ENCODE measurements around the gene RIPK4. TPM values are rescaled to one million over a fixed set of nuclear protein-coding genes. Genes with fewer than 3 reads are reported as not detected.

RIPK4 gene
- polyA plus RNA-seq, 1 donor (not counting 4 experiments of a cell fraction or from before 2014, with no cell fraction given) = 18.4 TPM

DNA sequence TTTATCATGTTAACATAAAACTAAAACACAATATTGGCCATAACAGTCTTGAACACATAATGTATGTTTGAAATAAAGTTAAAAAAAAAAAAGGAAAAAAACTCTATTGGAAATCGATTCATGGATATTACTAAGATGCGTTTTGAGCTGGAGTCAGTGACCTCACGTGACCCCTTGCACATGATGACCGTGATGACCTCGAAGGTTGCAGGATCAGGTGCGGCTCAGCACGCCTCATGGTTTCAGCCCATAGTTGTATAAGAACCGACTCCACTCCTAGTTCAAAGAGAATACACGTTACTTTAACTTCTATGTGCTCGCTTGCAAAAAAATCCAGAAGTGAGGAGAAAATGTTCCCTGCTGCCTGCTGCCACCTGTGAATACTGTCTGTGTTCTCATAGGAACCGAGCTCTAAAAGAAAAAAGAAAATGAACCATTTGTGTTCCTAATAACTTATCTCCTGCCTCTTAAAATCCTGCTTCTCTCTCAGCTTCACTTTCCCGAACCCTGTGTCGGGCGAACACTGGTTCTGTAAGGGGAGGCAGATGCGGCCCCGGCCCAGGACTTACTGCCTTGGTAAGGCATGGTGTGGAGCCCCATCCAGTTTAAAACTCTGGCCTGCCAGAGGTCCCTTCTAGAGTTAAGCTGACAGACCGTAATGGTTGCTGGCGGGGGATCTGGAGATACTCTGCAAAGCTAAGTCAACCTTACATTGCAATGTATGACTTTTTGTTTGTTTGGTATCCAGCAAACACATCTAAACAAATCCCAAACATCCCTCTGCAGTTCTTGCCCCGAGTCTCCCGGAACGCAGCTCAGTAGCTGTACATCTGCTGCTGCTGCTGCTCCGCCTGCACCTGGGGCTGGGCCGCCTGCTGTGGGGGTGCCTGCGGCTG lies 33.8 kb upstream of the RIPK4 start:
- Histone ChIP-seq H3K27ac (ENCODE audit: control insufficient read depth, insufficient read depth, low read length) (no peak overlapping the region), H3K27me3 (ENCODE audit: control insufficient read depth, extremely low read depth, insufficient read depth, low read length) (no peaks in the 10 kb centered on the region), H3K9me1 (ENCODE audit: control insufficient read depth, extremely low read depth, insufficient read depth, low read length) (no peaks in the 10 kb centered on the region), H3K4me3 (ENCODE audit: control insufficient read depth in 2 of 3, extremely low read depth in 1 of 3, insufficient read depth in 2 of 3, low read depth in 1 of 3, low read length in 3 of 3) (no peak overlapping the region), H3K4me1 (ENCODE audit: control insufficient read depth, extremely low read depth, insufficient read depth, low read length) (no peaks in the 10 kb centered on the region), H2AFZ (ENCODE audit: control insufficient read depth, low read length) (no peak overlapping the region), H3K36me3 (ENCODE audit: control insufficient read depth in 2 of 2, extremely low read depth in 1 of 2, insufficient read depth in 2 of 2, low read length in 2 of 2) (peaks cover 7 to 10% of the 10 kb centered on the region in 2 experiments), H4K20me1 (ENCODE audit: control insufficient read depth, extremely low read depth, insufficient read depth, low read length) (no peaks in the 10 kb centered on the region), H3K79me2 (ENCODE audit: control insufficient read depth, insufficient read depth, low read length) (no peaks in the 10 kb centered on the region), H3K4me2 (ENCODE audit: control insufficient read depth, extremely low read depth, insufficient read depth, low read depth, low read length) (no peak overlapping the region), H3K9ac (ENCODE audit: control insufficient read depth, extremely low read depth, insufficient read depth, low read length) (no peak overlapping the region), H3K9me3 (ENCODE audit: control insufficient read depth, low read depth, low read length) (no peaks in the 10 kb centered on the region)
- FAIRE-seq (no peak), DNase-seq (ENCODE audit: low read depth, low spot score) (no peak)
- TF ChIP-seq, protein P1, sequence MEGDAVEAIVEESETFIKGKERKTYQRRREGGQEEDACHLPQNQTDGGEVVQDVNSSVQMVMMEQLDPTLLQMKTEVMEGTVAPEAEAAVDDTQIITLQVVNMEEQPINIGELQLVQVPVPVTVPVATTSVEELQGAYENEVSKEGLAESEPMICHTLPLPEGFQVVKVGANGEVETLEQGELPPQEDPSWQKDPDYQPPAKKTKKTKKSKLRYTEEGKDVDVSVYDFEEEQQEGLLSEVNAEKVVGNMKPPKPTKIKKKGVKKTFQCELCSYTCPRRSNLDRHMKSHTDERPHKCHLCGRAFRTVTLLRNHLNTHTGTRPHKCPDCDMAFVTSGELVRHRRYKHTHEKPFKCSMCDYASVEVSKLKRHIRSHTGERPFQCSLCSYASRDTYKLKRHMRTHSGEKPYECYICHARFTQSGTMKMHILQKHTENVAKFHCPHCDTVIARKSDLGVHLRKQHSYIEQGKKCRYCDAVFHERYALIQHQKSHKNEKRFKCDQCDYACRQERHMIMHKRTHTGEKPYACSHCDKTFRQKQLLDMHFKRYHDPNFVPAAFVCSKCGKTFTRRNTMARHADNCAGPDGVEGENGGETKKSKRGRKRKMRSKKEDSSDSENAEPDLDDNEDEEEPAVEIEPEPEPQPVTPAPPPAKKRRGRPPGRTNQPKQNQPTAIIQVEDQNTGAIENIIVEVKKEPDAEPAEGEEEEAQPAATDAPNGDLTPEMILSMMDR (optimal IDR thresholded peaks at IDR 0.05 in 1 of 3, IDR thresholded peaks at IDR 0.05 in 1 of 3, conservative IDR thresholded peaks at IDR 0.05 in 1 of 3; ENCODE audit: extremely low read depth in 1 of 3, insufficient read depth in 2 of 3, low read length in 3 of 3) = no peak
- TF ChIP-seq EZH2 (IDR thresholded peaks at IDR 0.05; ENCODE audit: low read length) = no peak
- dilution Hi-C loops (cut with MboI; ENCODE audit: extremely low pct_ligation_motif_present, low sequenced_read_pairs) = no loop called here

GRCh38 chr21:41799763-41800162 lies 32.9 kb upstream of the RIPK4 start:
- DNase-seq (ENCODE audit: low read depth, low spot score) = no peak

More at GRCh38 chr21:41799763-41800162, 32.9 kb upstream of the RIPK4 start:
- no peak for FAIRE-seq
- Histone ChIP-seq H3K4me3 (ENCODE audit: control insufficient read depth in 2 of 3, extremely low read depth in 1 of 3, insufficient read depth in 2 of 3, low read depth in 1 of 3, low read length in 3 of 3) (no peak overlapping the region), H2AFZ (ENCODE audit: control insufficient read depth, low read length) (no peak overlapping the region), H3K4me2 (ENCODE audit: control insufficient read depth, extremely low read depth, insufficient read depth, low read depth, low read length) (no peak overlapping the region), H3K27ac (ENCODE audit: control insufficient read depth, insufficient read depth, low read length) (no peak overlapping the region), H3K4me1 (ENCODE audit: control insufficient read depth, extremely low read depth, insufficient read depth, low read length) (no peaks in the 10 kb centered on the region), H3K36me3 (ENCODE audit: control insufficient read depth in 2 of 2, extremely low read depth in 1 of 2, insufficient read depth in 2 of 2, low read length in 2 of 2) (peaks cover 7 to 10% of the 10 kb centered on the region in 2 experiments), H3K9ac (ENCODE audit: control insufficient read depth, extremely low read depth, insufficient read depth, low read length) (no peak overlapping the region), H4K20me1 (ENCODE audit: control insufficient read depth, extremely low read depth, insufficient read depth, low read length) (no peaks in the 10 kb centered on the region), H3K27me3 (ENCODE audit: control insufficient read depth, extremely low read depth, insufficient read depth, low read length) (no peaks in the 10 kb centered on the region), H3K9me3 (ENCODE audit: control insufficient read depth, low read depth, low read length) (no peaks in the 10 kb centered on the region), H3K79me2 (ENCODE audit: control insufficient read depth, insufficient read depth, low read length) (no peaks in the 10 kb centered on the region), H3K9me1 (ENCODE audit: control insufficient read depth, extremely low read depth, insufficient read depth, low read length) (no peaks in the 10 kb centered on the region)
- TF ChIP-seq, protein P1 (optimal IDR thresholded peaks at IDR 0.05 in 1 of 3, IDR thresholded peaks at IDR 0.05 in 1 of 3, conservative IDR thresholded peaks at IDR 0.05 in 1 of 3; ENCODE audit: extremely low read depth in 1 of 3, insufficient read depth in 2 of 3, low read length in 3 of 3) = no peak
- no peak for TF ChIP-seq EZH2 (IDR thresholded peaks at IDR 0.05; ENCODE audit: low read length)
- dilution Hi-C loops (cut with MboI; ENCODE audit: extremely low pct_ligation_motif_present, low sequenced_read_pairs) = no loop called here
